CD4-positive, alpha-beta T cell (primary cell): ENCODE results near the gene PPP1R12B. TPM values are rescaled to one million over a fixed set of nuclear protein-coding genes. Genes with fewer than 3 reads are reported as not detected.
A peak's percentile ranks its signal among the peaks of the same experiment; 100 is the strongest.

Experiments
- ATAC-seq: fragments of 200-7000 bp; cut with Tn5 transposase; one replicate; pipeline ENCODE4 v1.10.0; 2022; ENCODE audit warnings: mild to moderate bottlenecking; ENCODE audit not compliant: poor library complexity
- CTCF ChIA-PET: fragments of 350-600 bp; sonication (Branson Sonifier 250); formaldehyde crosslinking; loops from one replicate; lab custom pipeline; 2021; ENCODE audit warnings: antibody characterized with exemption, inconsistent platforms; lab: Charles Lee
- POLR2A ChIA-PET: fragments of 350-600 bp; sonication (Branson Sonifier 250); formaldehyde crosslinking; loops from one replicate; lab custom pipeline; 2021; ENCODE audit warnings: antibody characterized with exemption, inconsistent platforms; lab: Charles Lee
- DNase-seq, 14 experiments: peaks; one replicate each; pipeline ENCODE4 v3.0.0-alpha.2; 2013 to 2020; ENCODE audit warnings: mixed read lengths in 2 of 14
- H3K27ac ChIP-seq, 2 donors: one replicate each; pipeline versions ENCODE4 v1.5.1 to v1.7.0; 2013; ENCODE audit warnings: low read length in 2 of 2, low read depth in 1 of 2, mild to moderate bottlenecking in 1 of 2
- H3K27me3 ChIP-seq, 2 experiments: 1 replicate in 1 of 2; 2 replicates in 1 of 2; pipeline versions ENCODE4 v1.6.1 to v1.7.0; 2013; ENCODE audit warnings: low read length in 2 of 2, control low read depth in 1 of 2, mild to moderate bottlenecking in 1 of 2, moderate library complexity in 1 of 2; ENCODE audit not compliant: insufficient read depth in 2 of 2, control insufficient read depth in 1 of 2
- H3K36me3 ChIP-seq: one replicate; pipeline ENCODE4 v1.6.1; 2013; ENCODE audit warnings: low read length, control low read depth; ENCODE audit not compliant: insufficient read depth
- H3K4me1 ChIP-seq: one replicate; pipeline ENCODE4 v1.6.1; 2013; ENCODE audit warnings: low read length, control low read depth; ENCODE audit not compliant: insufficient read depth
- H3K4me3 ChIP-seq: one replicate; pipeline ENCODE4 v1.5.1; 2013; ENCODE audit warnings: mild to moderate bottlenecking, low read length, moderate library complexity
- H3K9me3 ChIP-seq, 2 experiments: 1 replicate in 1 of 2; 2 replicates in 1 of 2; pipeline versions ENCODE4 v1.6.1 to v1.7.0; 2013; ENCODE audit warnings: low read length in 2 of 2, mild to moderate bottlenecking in 2 of 2, control low read depth in 1 of 2, moderate library complexity in 1 of 2; ENCODE audit not compliant: control insufficient read depth in 1 of 2, insufficient read depth in 1 of 2
- H3K27ac Mint-ChIP-seq: one replicate; pipeline ENCODE4 v1.8.0; 2020; ENCODE audit warnings: mixed read lengths
- H3K27me3 Mint-ChIP-seq: one replicate; pipeline ENCODE4 v1.8.0; 2021; ENCODE audit warnings: mixed read lengths
- H3K36me3 Mint-ChIP-seq: one replicate; pipeline ENCODE4 v1.8.0; 2021; ENCODE audit warnings: low read depth, mixed read lengths
- H3K4me1 Mint-ChIP-seq: one replicate; pipeline ENCODE4 v1.8.0; 2021; ENCODE audit warnings: low read depth, mixed read lengths
- H3K4me3 Mint-ChIP-seq: one replicate; pipeline ENCODE4 v1.8.0; 2020; ENCODE audit warnings: mild to moderate bottlenecking, mixed read lengths
- H3K9me3 Mint-ChIP-seq: one replicate; pipeline ENCODE4 v1.8.0; 2020; ENCODE audit warnings: mixed read lengths
- intact Hi-C, 2 experiments: fragments of 100-400 bp; cut with DNase I in 1 of 2; cut with micrococcal nuclease in 1 of 2; formaldehyde crosslinking; loops; one replicate each; pipeline versions ENCODE4 v1.15.1 to v1.9.0; 2023 to 2025; cut with DNase I, micrococcal nuclease
- total RNA-seq, 174 experiments: library from RNA in 2 of 174; stranded (reverse) in 2 of 174; gene quantifications; one replicate each; pipeline ENCODE4 v1.2.3 and lab custom pipeline; 2021 to 2026
- TF ChIP-seq, protein P1 (sequence below): fragments of 200-600 bp; IDR thresholded peaks from one replicate; pipeline ENCODE4 v1.8.0; 2022; ENCODE audit warnings: antibody characterized with exemption, mild to moderate bottlenecking

The PPP1R12B gene
- total RNA-seq, 2 experiments from 2014 or later = 15.0 to 15.3 TPM

DNA sequence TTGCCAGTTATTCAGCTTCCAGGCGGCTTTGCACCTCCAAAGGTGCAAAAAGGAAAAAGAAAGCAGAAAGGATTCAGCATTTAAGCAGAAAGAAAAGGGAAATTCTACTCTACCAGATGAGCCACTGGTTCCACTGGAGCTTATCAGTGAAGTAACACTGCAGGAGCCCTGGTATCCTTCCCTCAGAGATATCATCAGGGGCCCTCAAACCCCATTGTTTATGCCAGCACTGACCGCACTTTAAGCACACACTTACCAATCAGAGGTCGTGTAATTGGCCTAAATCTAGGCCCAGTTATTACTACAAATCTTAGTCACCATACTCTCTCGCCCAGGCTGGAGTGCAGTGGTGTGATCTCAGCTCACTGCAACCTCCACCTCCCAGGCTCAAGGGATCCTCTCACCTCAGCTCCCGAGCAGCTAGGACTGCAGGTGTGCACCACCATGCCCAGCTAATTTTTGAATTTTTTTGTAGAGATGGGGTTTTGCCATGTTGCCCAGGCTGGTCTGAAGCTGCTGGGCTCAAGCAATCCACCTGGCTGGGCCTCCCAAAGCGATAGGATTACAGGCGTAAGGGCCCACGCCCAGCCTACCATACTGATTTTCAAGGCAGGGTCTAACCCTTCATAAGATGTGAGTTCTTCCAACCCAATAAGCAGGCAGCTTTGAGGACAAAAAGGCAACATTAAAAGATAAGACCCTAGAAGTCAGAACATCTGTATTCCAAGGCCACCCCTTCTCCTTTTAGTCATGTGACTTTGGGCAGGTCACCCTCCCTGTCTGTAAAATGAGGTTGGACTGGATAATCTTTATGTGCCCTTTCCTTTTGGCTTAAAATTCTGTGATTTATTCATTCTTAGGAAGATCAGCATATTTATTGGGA lies 236.4 kb downstream of the PPP1R12B start:
- ChIA-PET CTCF (no interaction called here), POLR2A (no interaction called here)
- Mint-ChIP-seq H3K27ac (no peak overlapping the region), H3K27me3 (no peaks in the 10 kb centered on the region), H3K36me3 (peaks cover 35% of the 10 kb centered on the region), H3K9me3 (no peaks in the 10 kb centered on the region), H3K4me1 (no peaks in the 10 kb centered on the region), H3K4me3 (no peak overlapping the region)
- Histone ChIP-seq H3K27ac (no peak overlapping the region), H3K4me1 (no peaks in the 10 kb centered on the region), H3K4me3 (no peak overlapping the region), H3K36me3 (peaks cover 8% of the 10 kb centered on the region), H3K9me3 (no peaks in the 10 kb centered on the region), H3K27me3 (no peaks in the 10 kb centered on the region)
- no peak for ATAC-seq
- intact Hi-C loops = no loop called here
- TF ChIP-seq, protein P1, sequence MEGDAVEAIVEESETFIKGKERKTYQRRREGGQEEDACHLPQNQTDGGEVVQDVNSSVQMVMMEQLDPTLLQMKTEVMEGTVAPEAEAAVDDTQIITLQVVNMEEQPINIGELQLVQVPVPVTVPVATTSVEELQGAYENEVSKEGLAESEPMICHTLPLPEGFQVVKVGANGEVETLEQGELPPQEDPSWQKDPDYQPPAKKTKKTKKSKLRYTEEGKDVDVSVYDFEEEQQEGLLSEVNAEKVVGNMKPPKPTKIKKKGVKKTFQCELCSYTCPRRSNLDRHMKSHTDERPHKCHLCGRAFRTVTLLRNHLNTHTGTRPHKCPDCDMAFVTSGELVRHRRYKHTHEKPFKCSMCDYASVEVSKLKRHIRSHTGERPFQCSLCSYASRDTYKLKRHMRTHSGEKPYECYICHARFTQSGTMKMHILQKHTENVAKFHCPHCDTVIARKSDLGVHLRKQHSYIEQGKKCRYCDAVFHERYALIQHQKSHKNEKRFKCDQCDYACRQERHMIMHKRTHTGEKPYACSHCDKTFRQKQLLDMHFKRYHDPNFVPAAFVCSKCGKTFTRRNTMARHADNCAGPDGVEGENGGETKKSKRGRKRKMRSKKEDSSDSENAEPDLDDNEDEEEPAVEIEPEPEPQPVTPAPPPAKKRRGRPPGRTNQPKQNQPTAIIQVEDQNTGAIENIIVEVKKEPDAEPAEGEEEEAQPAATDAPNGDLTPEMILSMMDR = no peak
- DNase-seq = no peak

DNA sequence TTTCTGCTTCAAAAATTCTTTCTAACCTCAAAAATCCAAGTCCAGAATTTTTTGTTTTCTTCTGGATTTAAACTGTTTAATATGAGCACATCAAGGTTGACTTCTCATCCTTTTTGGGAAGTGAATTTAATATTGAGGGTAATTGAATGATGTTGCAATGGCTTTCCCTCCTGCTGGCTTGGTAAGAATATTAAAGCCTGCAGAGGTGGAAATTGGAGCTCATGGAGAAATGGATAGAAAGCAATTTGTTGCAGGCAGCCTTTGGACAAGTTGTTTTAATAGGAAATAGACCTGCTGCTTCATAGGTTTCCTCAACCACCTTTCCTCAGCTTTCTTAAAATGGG lies 237.1 kb downstream of the PPP1R12B start:
- H3K9me3 Mint-ChIP-seq = no peaks in the 10 kb centered on the region
- Histone ChIP-seq H3K4me3 (no peak overlapping the region), H3K4me1 (no peaks in the 10 kb centered on the region), H3K9me3 (no peaks in the 10 kb centered on the region), H3K36me3 (peaks cover 8% of the 10 kb centered on the region), H3K27me3 (no peaks in the 10 kb centered on the region), H3K27ac (no peak overlapping the region)
- H3K4me3 Mint-ChIP-seq = no peak overlapping the region
- H3K27me3 Mint-ChIP-seq = no peaks in the 10 kb centered on the region
- CTCF ChIA-PET = no interaction called here
- peaks cover 29% of the 10 kb centered on the region for H3K36me3 Mint-ChIP-seq
- no peak for ATAC-seq
- POLR2A ChIA-PET = no interaction called here
- DNase-seq = no peak
- intact Hi-C loops = no loop called here
- TF ChIP-seq, protein P1 = no peak
- no peak overlapping the region for H3K27ac Mint-ChIP-seq
- no peaks in the 10 kb centered on the region for H3K4me1 Mint-ChIP-seq

DNA sequence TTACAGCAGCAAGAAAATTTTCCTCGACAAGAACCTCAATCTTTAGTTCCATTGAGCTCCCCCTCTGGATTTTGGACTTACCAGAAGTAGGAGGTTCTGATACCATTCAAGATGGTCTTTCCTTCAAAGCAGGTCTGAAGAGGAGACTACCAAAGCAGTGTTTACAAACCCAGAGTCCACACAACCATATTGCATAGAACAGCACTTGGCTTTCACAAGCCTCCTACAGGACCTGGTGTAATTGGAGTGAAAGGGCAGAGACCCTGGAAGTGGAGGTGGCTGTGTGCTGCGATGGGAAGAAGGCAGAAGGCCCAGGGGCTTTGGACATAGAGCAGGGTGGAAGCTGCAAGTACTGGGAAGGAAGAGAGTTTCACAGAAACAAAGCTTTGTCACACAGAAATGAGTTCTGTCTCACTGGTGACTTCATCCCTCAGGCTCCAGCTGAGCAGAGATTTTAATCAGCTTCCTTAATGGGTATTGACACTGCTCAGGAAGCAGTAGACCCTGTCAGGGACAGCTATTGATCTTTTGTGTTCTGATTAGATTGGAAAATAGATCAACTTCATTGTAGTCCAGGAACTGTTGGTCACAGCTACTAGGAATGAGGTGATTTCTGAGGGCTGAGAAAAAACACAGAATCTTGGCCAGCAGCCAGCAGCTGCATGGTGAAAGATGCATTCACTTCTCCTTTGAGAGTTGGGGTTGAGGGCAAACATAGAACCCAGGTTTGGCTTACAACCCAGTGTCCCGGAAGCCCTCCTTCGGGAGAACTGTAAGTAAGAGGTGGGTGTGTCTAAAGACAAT lies 237.7 kb downstream of the PPP1R12B start:
- POLR2A ChIA-PET = no interaction called here
- intact Hi-C loops = no loop called here
- CTCF ChIA-PET = no interaction called here
- Mint-ChIP-seq H3K9me3 (no peaks in the 10 kb centered on the region), H3K27me3 (no peaks in the 10 kb centered on the region), H3K27ac (no peak overlapping the region), H3K4me3 (no peak overlapping the region), H3K4me1 (no peaks in the 10 kb centered on the region), H3K36me3 (peaks cover 22% of the 10 kb centered on the region)
- Histone ChIP-seq H3K9me3 (no peaks in the 10 kb centered on the region), H3K27me3 (no peaks in the 10 kb centered on the region), H3K27ac (no peak overlapping the region), H3K36me3 (peaks cover 4% of the 10 kb centered on the region), H3K4me1 (no peaks in the 10 kb centered on the region), H3K4me3 (no peak overlapping the region)
- TF ChIP-seq, protein P1 = no peak
- ATAC-seq = no peak
- DNase-seq = peak in 1 of 14 experiments; percentile 18
